GM19463 (cell line): Measurements from ENCODE around the gene STK4.

ENCODE experiments used
- ATAC-seq: cut with Tn5 transposase; IDR thresholded peaks from one replicate; pipeline ENCODE4 v1.9.1; 2021; ENCODE audit warnings: mild to moderate bottlenecking, moderate library complexity; ENCODE audit not compliant: unreplicated experiment

STK4 gene

DNA sequence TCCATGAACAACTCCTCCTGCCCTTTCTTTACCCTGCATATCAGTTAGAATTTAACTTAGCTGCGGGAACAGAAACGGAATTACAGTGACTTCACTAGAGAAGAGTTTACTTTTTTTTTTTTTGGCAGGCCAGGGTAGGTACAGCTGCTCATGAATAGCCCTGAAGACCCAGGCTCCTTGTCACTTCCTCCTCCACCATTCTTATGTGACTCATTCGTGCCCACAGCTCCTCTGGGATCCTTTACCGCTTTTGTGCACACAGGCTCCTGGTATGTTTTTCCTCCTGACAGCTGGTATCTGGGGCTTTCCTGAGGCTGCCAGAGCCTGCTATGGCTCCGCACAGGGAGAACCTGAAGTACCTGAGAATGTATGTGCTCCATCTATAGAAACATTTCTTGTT lies 138.5 kb downstream of the STK4 start:
- no peak for ATAC-seq

DNA sequence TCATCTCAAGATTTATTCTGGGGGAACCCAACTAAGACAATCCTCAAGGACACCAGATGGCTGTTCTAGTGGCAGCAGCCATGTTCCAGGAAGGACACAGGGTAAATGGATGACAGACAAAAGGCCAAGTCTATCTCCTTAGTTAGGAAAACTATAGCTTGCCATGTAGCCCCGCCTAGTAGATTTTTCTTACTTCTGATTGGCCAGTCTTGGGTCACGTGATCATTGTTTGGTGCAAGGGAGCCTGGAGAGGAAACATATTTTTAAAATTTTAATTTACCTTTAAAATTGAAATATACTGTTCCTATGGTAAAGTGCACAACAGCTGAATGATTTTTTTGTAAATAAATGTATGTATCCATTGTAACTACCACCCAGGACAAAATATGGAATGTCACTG lies 139.0 kb downstream of the STK4 start:
- no peak for ATAC-seq

DNA sequence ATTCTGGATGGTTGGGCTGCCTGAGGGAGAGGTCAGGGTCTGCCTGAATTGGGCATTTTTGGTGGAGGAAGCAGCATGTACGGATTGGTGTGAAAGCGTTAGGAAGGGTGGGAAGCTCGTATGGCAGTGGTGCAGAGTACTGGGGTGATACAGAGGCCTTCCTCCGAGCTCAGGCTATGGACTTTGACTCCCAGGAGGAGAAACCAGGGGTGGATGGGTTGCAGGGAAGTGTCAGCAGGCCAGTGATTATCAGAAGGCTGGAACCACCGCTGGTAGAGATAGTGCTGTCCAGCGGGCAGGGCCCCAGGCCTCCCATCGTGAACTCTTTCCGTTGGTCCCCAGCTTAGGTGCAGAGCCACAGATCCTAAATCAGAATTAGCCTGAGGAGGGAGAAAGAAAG lies 143.3 kb downstream of the STK4 start:
- no peak for ATAC-seq

DNA sequence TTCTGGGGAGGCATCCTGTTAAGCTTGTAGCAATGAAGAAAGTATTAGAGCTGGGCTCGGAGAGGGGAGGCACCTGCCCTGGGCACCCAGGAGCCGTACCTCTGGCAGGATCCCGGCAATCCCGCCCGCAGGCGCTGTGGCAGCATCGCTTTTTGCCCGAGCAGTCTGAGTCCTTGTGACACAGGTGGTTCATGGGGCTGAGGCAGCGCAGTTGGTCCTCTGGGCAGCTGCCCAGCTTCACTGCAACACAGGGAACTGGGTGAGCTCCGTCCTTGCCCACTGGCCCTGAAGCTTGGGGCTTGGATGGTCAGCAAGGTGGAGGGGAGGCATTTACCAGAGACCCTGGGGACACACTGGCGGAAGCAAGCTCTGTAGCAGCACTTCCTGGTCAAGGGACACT lies 144.0 kb downstream of the STK4 start:
- ATAC-seq: no peak

DNA sequence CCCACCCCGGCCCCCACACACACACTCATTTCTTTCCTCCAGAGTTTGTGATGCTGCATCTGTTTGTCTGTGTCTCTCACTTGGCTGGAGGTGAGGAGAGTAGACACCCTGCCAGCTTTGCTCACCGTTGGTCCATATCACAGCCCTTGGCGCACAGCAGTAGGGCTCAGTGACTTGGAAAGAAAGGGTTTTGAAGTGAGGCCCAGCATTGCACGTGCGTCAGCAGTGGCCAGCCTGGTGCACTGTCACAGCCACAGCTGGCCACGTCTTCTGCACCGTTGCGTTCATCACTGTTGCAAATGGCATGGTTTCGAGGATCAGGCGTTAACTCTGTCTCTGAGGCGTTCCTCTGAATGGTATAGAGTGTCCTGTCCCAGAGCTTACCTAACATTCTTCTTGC lies 145.0 kb downstream of the STK4 start:
- ATAC-seq: no peak

DNA sequence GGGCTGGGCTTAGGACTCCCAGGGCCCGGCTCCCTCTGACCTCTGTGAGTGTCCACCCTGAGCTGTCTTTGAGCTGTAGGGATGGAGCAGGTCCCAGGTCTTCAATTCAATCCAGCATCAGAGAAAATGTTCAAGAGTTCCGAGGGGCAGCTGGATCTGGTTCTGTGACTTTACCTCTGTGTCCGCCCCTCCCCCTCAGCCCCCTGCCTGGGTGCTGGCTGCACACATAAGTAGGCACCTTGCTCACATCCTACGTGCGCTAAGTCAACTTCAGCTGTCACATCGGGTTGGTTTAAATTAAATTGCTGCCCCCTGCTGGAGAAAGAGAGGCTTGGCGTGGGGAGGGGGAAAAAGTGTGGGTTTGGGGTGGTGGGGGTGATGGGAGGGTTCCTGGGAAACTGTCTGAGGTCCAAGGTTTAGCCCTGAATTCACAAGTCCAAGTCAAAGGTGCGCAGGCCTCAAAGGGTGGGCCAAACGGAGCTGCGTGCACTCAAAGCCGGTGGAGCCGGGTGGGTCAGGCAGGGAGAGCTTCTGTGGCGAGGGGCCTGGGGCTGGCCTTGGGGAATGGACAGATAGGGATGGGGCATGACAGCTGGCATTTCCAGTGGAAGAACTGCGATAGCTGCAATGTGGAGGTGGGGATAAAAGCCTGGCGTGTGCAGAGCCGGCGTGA lies 145.6 kb downstream of the STK4 start:
- ATAC-seq: no peak

DNA sequence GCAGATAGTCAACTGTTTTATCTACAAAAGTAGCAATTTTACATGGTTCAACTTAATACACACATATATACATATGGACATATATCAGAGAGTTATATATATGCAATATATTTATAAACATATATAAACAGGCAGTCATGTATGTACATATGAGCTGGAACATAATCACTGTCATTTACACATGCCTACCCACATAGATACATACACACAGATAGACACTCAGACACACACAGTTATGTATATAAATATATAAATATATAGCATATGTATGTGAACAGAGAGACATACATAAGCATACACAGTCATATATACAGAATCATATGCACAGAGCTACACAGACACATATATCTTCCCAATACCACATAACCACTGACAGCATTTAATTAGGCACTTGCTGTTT lies 146.4 kb downstream of the STK4 start:
- no peak for ATAC-seq

DNA sequence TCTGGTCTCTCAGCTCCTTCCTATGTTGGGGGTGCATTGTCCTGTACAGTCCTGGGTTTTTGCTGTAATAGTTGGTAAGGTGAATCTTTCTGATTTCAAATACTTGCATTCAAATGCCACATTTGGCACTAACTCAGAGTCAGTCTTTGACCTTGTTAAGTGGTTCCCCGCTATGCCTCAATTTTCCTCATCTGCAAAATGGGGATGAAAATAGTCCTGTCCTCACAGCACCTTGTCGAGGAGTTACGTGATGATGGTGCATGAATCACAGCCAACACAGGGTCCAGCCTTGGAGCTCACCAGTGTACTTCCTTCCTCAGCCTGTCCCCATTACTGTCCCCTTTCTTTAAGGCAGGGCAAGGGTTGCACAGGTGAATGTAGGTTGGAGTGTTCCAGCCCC lies 147.6 kb downstream of the STK4 start:
- no peak for ATAC-seq

DNA sequence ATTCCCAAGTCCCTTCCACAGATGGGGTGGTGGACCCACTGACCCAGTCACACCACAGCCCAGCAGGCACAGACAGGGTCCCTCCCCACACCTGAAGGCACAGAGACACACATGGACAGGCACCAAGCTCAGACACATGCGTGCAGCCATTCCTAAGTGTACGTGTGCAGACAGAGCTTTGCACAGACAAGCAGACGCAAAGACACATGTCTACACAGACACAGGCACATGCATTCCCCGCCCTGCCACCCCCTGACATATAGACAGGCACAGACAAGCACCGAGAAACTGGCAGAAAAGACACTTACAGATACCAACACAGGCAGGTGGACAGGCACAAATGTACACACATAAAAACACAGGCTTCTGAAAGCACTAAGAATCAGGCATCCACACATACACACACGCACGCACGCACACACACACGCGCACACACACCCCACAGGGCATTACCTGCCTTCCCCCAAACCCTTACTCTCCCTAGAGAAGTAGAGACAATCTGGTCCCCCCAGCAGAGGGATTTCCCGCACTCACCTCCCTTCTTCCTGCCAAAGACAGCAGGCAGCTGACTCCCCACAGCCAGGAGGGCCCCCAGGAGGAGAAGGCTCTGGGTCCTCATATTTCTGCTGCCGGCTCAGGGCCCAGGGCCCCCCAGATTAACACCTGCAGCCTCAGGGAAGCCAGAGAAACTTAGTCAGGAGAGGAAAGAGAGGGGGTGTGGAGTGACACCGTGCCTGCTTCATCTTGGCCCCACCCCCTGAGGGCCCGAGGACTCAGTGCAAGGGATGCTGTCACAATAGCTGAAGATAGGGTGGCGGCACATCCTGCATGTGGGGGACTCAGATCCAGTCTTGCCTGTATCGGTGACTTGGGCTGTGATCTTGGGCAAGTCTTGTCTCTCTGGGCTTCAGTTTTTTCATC lies 148.4 kb downstream of the STK4 start, which contains the start of gene WFDC5:
Gene WFDC5 (minus strand): TSS at position 710 of the 921 bp plus-strand sequence. CDS start 91 bp downstream, at position 619.
- ATAC-seq: no peak

DNA sequence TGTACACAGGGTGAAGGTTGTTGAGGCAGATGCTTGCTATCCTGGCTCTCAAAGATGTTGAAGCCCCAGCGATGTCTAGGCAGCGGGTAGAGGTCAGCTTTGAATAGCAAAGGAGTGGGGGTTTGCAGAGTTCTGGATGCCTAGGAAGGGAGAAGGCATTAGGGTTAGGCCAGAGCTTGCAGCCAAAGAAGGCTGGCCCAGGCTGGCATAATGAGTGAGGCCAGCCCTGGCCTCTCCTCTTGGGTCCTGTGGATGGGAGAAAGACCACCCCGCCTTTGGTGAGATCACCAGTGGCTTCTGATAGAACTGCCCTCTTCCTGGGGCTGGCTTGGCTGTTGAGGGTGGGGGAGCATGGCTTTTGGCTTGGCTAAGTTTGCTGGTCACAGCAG lies 149.1 kb downstream of the STK4 start:
- no peak for ATAC-seq

DNA sequence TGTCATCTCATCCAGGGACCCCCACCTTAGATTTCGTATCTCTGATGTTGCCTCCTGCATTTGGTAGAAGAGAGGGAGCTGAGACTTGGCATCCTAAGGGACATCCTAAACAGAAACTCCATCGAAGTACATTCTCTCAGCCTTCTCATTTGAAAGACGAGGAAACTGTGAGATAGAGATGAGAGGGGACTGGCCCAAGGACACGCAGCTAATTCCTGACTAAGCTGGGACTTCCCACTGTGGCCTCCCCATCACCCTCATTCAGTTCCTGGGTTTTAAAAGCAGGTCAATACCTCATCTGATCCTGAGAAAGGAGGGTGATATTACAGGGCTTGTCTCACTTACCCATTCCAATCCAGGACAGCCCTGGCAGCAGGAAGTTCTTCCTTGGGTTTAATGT lies 149.5 kb downstream of the STK4 start:
- no peak for ATAC-seq

DNA sequence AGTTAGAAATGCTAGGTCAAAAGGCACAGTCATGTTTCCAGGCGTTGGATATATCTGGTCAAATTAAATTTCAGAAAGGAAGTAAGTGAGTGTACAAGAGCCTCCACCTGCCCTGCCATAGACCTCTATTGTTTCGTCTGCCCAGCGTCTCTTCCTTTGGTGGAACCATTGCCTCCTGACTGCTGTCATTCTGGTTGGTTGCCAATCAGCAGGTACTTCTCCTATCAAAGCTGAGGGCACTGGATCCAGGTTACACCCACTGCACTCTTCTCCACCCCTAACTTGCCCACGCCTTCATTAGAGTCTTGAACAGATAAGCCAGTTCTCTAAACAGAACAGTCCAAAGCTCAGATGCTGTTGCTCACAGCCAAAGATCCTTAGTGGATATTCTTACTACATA lies 151.3 kb downstream of the STK4 start:
- ATAC-seq: no peak

DNA sequence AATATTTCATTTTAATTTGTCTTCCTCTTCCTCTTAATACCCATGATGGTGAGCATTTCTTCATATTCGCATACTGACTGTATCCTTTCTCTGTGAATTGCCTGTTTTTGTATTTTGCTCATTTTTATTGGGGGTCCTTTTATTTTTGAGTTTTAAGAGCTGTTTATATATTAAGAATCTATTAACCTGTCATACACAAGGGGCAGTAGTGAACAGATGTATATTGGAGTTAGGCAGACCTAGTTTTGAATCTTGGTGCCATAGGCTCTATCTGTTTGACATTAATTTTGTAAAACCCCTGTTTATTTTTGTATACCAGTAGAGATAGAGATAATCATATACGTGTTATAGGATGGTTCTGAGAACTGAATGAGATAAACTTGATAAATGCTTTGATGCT lies 151.7 kb downstream of the STK4 start:
- ATAC-seq: no peak

DNA sequence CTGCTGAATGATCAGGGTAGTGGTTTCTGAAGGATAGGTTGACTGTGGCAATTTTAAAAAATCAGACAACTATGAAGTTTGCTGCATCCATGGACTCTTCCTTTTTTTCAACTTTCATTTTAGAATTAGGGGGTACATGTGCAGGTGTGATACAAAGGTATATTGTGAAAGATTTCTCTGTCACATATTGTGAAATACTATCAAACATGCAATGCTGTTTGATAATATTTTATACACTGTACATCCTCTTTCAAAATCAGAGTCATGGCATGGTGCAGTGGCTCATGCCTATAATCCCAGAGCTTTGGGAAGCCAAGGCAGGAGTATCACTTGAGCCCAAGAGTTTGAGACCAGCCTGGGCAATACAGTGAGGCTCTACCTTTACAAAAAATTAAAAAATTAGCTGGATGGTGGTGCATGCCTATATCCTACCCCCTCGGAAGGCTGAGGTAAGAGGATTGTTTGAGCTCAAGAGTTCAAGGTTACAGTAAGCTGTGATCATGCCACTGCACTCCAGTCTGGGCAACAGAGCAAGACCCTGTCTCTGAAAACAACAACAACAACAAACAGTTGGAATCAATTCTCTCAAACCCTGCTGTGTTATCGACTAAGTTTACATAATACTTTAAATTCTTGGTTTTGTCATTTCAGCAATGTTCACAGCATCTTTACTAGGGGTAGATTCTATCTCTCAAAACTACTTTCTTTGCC lies 153.4 kb downstream of the STK4 start:
- ATAC-seq: no peak

DNA sequence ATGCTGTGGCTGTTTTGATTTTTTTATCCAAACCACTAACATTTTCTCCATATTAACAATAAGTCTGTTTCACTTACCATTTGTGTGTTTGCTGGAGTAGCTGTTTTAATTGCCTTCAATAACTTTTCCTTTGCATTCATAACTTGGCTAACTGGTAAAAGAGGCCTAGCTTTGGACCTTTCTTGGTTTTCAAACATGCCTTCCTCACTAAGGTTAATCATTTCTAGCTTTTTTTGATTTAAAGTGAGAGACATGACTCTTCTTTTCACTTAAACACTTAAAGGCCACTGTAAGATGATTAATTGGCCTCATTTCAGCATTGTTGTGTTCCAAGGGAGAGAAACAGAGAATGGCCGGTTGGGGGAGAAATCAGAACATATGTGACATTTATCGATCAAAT lies 155.1 kb downstream of the STK4 start:
- ATAC-seq: no peak

DNA sequence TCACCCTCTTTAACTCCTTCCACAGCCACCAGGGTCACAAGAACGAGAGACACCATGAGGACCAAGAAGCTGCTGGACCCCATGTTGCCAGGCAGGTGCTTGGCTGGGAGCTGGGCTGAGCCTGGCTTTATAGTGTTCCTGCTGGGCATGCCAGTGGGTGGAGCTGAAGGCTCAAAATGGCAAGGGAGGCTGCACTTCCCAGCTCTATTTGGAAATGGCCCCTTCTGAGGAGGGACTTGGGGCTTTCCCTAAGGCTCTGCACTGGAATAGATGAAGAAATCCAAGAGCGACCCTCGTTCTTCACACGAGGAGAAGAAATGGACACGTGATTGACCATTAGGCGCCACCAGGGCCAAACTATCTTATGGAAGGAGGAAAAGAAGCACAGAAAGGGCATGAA lies 158.1 kb downstream of the STK4 start, which contains the start of gene WFDC12:
Gene WFDC12 (minus strand): TSS at position 101 of the 400 bp plus-strand sequence. CDS start 18 bp downstream, at position 83.
- ATAC-seq: no peak

DNA sequence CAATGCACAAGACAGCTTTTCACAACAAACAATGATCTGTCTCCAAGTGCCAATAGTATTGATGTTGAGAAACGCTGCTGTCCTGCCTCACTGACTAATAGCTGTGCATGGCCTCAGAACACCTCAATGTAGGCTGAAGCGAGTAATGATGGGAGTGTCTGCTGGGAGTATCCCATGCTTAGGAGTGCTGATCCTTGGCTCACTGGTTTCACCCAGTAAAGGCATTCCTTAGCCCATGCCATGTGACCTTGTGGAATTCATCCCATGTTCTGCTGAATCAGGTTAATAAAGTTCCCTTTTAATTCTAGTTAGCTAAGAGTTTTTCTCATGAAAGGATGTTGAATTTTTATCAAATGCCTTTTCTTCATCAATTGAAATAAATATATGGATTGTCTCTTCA lies 161.8 kb downstream of the STK4 start:
- ATAC-seq: no peak
